GM10266 (cell line): ENCODE data around the gene TENM4.

Source experiments
- DNase-seq: peaks from one replicate; pipeline ENCODE4 v3.0.0; 2012; ENCODE audit errors: extremely low spot score
- CTCF ChIP-seq: IDR thresholded peaks from 2 replicates; pipeline ENCODE4 v1.5.1; 2012; ENCODE audit warnings: mild to moderate bottlenecking, low read depth; ENCODE audit not compliant: control insufficient read depth, insufficient read depth; ENCODE audit errors: missing control alignments

TENM4 gene

GRCh38 chr11:78606667-78607066, 834.2 kb downstream of the TENM4 start:
- no peak for DNase-seq
- no peak for TF ChIP-seq CTCF

GRCh38 chr11:78605296-78605695, 835.5 kb downstream of the TENM4 start:
- TF ChIP-seq CTCF = no peak

GRCh38 chr11:78603792-78604191, 837.0 kb downstream of the TENM4 start:
- DNase-seq = no peak

More at GRCh38 chr11:78605296-78605695, 835.5 kb downstream of the TENM4 start:
- no peak for DNase-seq

More at GRCh38 chr11:78603792-78604191, 837.0 kb downstream of the TENM4 start:
- TF ChIP-seq CTCF = no peak
